ENCODE data around the gene ILF3.

DNA sequence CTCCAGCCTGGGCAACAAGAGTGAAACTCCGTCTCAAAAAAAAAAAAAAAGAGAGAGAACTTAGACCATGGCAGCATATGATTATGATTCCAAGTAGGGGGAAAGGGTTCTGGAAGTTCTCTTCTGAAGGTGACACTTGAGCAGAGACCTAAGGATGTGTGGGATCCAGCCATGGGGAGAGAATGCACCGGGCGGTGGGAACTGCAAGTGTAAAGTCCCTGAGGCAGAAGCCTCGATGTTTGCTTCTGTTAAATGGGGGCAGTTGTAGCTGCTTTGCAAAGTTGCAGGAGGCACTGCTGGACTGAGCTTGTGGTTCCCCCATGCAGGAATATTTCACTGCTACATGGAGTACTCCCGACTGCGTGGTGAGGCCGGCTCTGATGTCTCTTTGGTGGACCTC is 19.7 kb upstream of the ILF3 start:
- TF ChIP-seq EP300 (IDR thresholded peaks at IDR 0.05) = no peak
- no peak for TF ChIP-seq CEBPB (IDR thresholded peaks at IDR 0.05)
- TF ChIP-seq CTCF (IDR thresholded peaks at IDR 0.05) = no peak
- no peak for TF ChIP-seq ZFP36 (IDR thresholded peaks at IDR 0.05; ENCODE audit: borderline replicate concordance, partially characterized antibody)
- TF ChIP-seq TFCP2L1 (CRISPR knock-in tag; IDR thresholded peaks at IDR 0.05) = no peak
- no peak for TF ChIP-seq RFX5 (IDR thresholded peaks at IDR 0.05)
- no peak for TF ChIP-seq KDM5A (IDR thresholded peaks at IDR 0.05)
- no peak for TF ChIP-seq EHF (CRISPR knock-in tag; IDR thresholded peaks at IDR 0.05)
- TF ChIP-seq GATA3 (IDR thresholded peaks at IDR 0.05; ENCODE audit: borderline replicate concordance) = no peak
- TF ChIP-seq RCOR1 (IDR thresholded peaks at IDR 0.05; ENCODE audit: low read depth, low read length) = no peak
- TF ChIP-seq MYC (IDR thresholded peaks at IDR 0.05; ENCODE audit: borderline replicate concordance, low read length) = no peak
- TF ChIP-seq MAX (IDR thresholded peaks at IDR 0.05) = no peak
- TF ChIP-seq CBX8 (IDR thresholded peaks at IDR 0.05) = no peak
- TF ChIP-seq POLR2A (IDR thresholded peaks at IDR 0.05; ENCODE audit: low read length) = no peak
